Measurements from ENCODE around the gene WDR12. TPM values are rescaled to one million over a fixed set of nuclear protein-coding genes. Genes with fewer than 3 reads are reported as not detected.
A peak's percentile ranks its signal among the peaks of the same experiment; 100 is the strongest.
"Not testable (repeated sequence)": the region's sequence is repeated elsewhere in the genome, so short reads cannot be mapped to it uniquely, and the experiment has no call there.

The WDR12 gene
- total and polyA plus RNA-seq, 2 experiments from 2014 or later, result 45.8 to 66.1 TPM

GRCh38 chr2:202870431-202871299 lies 40.8 kb downstream of the WDR12 start:
- no peaks in the 10 kb centered on the region for H3K4me1 ChIP-seq (ENCODE audit: insufficient read depth)
- H3K79me2 ChIP-seq (ENCODE audit: insufficient read depth), result no peaks in the 10 kb centered on the region
- no peaks in the 10 kb centered on the region for H4K20me1 ChIP-seq (ENCODE audit: insufficient read depth)
- H3K9me3 ChIP-seq (ENCODE audit: low read depth), result no peaks in the 10 kb centered on the region
- in situ Hi-C loops (cut with MboI), result loop anchor here (25.0 kb wide), 1 partner anchor 283 kb away; no protein-coding TSS in a partner anchor
- peak overlapping the region; percentile 97 for H2AFZ ChIP-seq
- H3K9ac ChIP-seq, result peak overlapping the region; percentile 79
- TF ChIP-seq EZH2 (IDR thresholded peaks at IDR 0.05; ENCODE audit: insufficient read depth, poor library complexity, severe bottlenecking), result no peak
- TF ChIP-seq EZH2phosphoT487 (IDR thresholded peaks at IDR 0.05; ENCODE audit: insufficient read depth, low read depth), result no peak
- H3K36me3 ChIP-seq (ENCODE audit: low read depth), result no peaks in the 10 kb centered on the region
- H3F3A ChIP-seq (ENCODE audit: insufficient read depth), result peaks cover 7% of the 10 kb centered on the region; the same call in 1 of the 2 replicates
- H3K4me2 ChIP-seq (ENCODE audit: unreplicated experiment), result peak overlapping the region; percentile 97
- 2 to 3% methylated on average over 37 of the region's 37 CpGs for WGBS, 2 experiments (ENCODE audit: low coverage in 1 of 2, low lambda C conversion rate in 2 of 2, missing lambda C conversion rate in 2 of 2)
- no peaks in the 10 kb centered on the region for H3K9me2 ChIP-seq (ENCODE audit: insufficient read depth)
- H3K27ac ChIP-seq, result peak overlapping the region; percentile 51
- no peaks in the 10 kb centered on the region for H3K27me3 ChIP-seq (replicated peaks; ENCODE audit: insufficient read depth)
- peak overlapping the region; percentile 83 for H3K4me3 ChIP-seq
- peak; percentile 80 for DNase-seq

GRCh38 chr2:202861987-202862386 lies 49.5 kb downstream of the WDR12 start:
- 88 to 94% methylated on average over 3 of the region's 3 CpGs for WGBS, 2 experiments (ENCODE audit: low coverage in 1 of 2, low lambda C conversion rate in 2 of 2, missing lambda C conversion rate in 2 of 2)
- no peak overlapping the region for H3K4me2 ChIP-seq (ENCODE audit: unreplicated experiment)
- no peak overlapping the region for H3K4me3 ChIP-seq
- no peaks in the 10 kb centered on the region for H3K4me1 ChIP-seq (ENCODE audit: insufficient read depth)
- no peak overlapping the region for H3K27ac ChIP-seq
- in situ Hi-C loops (cut with MboI), result loop anchor here (25.0 kb wide), 1 partner anchor 275 kb away; no protein-coding TSS in a partner anchor
- no peaks in the 10 kb centered on the region for H3K9me2 ChIP-seq (ENCODE audit: insufficient read depth)
- no peak overlapping the region for H2AFZ ChIP-seq
- no peaks in the 10 kb centered on the region for H3K79me2 ChIP-seq (ENCODE audit: insufficient read depth)
- H3K36me3 ChIP-seq (ENCODE audit: low read depth), result no peaks in the 10 kb centered on the region
- no peaks in the 10 kb centered on the region for H3F3A ChIP-seq (ENCODE audit: insufficient read depth)
- TF ChIP-seq EZH2 (IDR thresholded peaks at IDR 0.05; ENCODE audit: insufficient read depth, poor library complexity, severe bottlenecking) (no peak), EZH2phosphoT487 (IDR thresholded peaks at IDR 0.05; ENCODE audit: insufficient read depth, low read depth) (no peak)
- no peaks in the 10 kb centered on the region for H3K27me3 ChIP-seq (replicated peaks; ENCODE audit: insufficient read depth)
- no peak for DNase-seq
- no peaks in the 10 kb centered on the region for H4K20me1 ChIP-seq (ENCODE audit: insufficient read depth)
- H3K9ac ChIP-seq, result no peak overlapping the region
- H3K9me3 ChIP-seq (ENCODE audit: low read depth), result no peaks in the 10 kb centered on the region

- H3K9me2 ChIP-seq (ENCODE audit: insufficient read depth), result no peaks in the 10 kb centered on the region
- TF ChIP-seq EZH2 (IDR thresholded peaks at IDR 0.05; ENCODE audit: insufficient read depth, poor library complexity, severe bottlenecking) (no peak), EZH2phosphoT487 (IDR thresholded peaks at IDR 0.05; ENCODE audit: insufficient read depth, low read depth) (no peak)
- no peaks in the 10 kb centered on the region for H4K20me1 ChIP-seq (ENCODE audit: insufficient read depth)
- H3K4me1 ChIP-seq (ENCODE audit: insufficient read depth), result no peaks in the 10 kb centered on the region
- no peak overlapping the region for H3K4me3 ChIP-seq
- no peaks in the 10 kb centered on the region for H3K27me3 ChIP-seq (replicated peaks; ENCODE audit: insufficient read depth)
- no peak overlapping the region for H3K4me2 ChIP-seq (ENCODE audit: unreplicated experiment)
- no peak overlapping the region for H3K27ac ChIP-seq
- no peaks in the 10 kb centered on the region for H3K9me3 ChIP-seq (ENCODE audit: low read depth)
- WGBS, 2 experiments (ENCODE audit: low coverage in 1 of 2, low lambda C conversion rate in 2 of 2, missing lambda C conversion rate in 2 of 2), result 59 to 62% methylated on average over 3 of the region's 3 CpGs
- DNase-seq, result no peak
- no peaks in the 10 kb centered on the region for H3K36me3 ChIP-seq (ENCODE audit: low read depth)
- in situ Hi-C loops (cut with MboI), result loop anchor here (25.0 kb wide), 1 partner anchor 271 kb away; no protein-coding TSS in a partner anchor
- H3K79me2 ChIP-seq (ENCODE audit: insufficient read depth), result no peaks in the 10 kb centered on the region
- H3K9ac ChIP-seq, result no peak overlapping the region
- no peaks in the 10 kb centered on the region for H3F3A ChIP-seq (ENCODE audit: insufficient read depth)
- no peak overlapping the region for H2AFZ ChIP-seq
Observed at GRCh38 chr2:202858601-202859000, 52.9 kb downstream of the WDR12 start.

- H3K4me2 ChIP-seq (ENCODE audit: unreplicated experiment); H3K36me3 ChIP-seq (ENCODE audit: low read depth); H3K4me1 ChIP-seq (ENCODE audit: insufficient read depth); H3K79me2 ChIP-seq (ENCODE audit: insufficient read depth); H3K27me3 ChIP-seq (replicated peaks; ENCODE audit: insufficient read depth); DNase-seq; H3K9me3 ChIP-seq (ENCODE audit: low read depth); H3K9ac ChIP-seq; H3K4me3 ChIP-seq; H3K27ac ChIP-seq; H3F3A ChIP-seq (ENCODE audit: insufficient read depth); in situ Hi-C loops (cut with MboI); H4K20me1 ChIP-seq (ENCODE audit: insufficient read depth); H3K9me2 ChIP-seq (ENCODE audit: insufficient read depth); H2AFZ ChIP-seq: not testable (repeated sequence)
- 34 to 39% methylated on average over 3 of the region's 3 CpGs for WGBS, 2 experiments (ENCODE audit: low coverage in 1 of 2, low lambda C conversion rate in 2 of 2, missing lambda C conversion rate in 2 of 2)
Observed at GRCh38 chr2:202849343-202849742, 62.1 kb downstream of the WDR12 start.

Data from GM23248 (cell line).